Activated CD4-positive, alpha-beta T cell treated with anti-CD3 and anti-CD28 coated beads, Interleukin-10, Interleukin-2, amounts not matched to agents 100 ng/mL and 50 ng/mL, durations not matched to agents 16 hours and 8 hours (primary cell): ENCODE measurements around the gene CLEC17A.
"Not testable (repeated sequence)": the region's sequence is repeated elsewhere in the genome, so short reads cannot be mapped to it uniquely, and the experiment has no call there.

Source experiments
- DNase-seq: peaks from one replicate; pipeline ENCODE4 v3.0.0-alpha.2; 2020

Gene CLEC17A

GRCh38 chr19:14584372-14584771 is 1.5 kb downstream of the CLEC17A start:
- DNase-seq = not testable (repeated sequence)

DNA sequence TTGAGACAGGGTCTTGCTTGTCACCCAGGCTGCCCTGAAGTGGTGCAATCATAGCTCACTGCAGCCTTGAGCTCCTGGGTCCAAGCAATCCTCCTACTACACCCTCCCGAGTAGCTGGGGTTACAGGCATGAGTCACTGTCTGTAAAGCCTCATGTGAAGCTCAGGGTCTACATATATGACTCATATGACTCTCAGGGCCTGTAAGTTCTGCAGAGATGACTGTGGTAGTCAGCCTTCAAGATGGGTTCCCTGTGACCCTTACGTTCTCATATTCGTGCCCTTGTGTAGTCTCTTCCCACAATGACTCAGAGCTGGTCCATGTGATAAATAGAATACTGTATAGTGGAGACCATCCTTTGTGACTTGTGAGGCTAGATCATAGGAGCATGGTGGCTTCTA is 2.3 kb downstream of the CLEC17A start:
- DNase-seq = peak; percentile 94

DNA sequence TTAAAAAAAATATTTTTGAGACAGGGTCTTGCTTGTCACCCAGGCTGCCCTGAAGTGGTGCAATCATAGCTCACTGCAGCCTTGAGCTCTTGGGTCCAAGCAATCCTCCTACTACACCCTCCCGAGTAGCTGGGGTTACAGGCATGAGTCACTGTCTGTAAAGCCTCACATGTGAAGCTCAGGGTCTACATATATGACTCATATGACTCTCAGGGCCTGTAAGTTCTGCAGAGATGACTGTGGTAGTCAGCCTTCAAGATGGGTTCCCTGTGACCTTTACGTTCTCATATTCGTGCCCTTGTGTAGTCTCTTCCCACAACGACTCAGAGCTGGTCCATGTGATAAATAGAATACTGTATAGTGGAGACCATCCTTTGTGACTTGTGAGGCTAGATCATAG is 6.5 kb downstream of the CLEC17A start:
- peak; percentile 72 for DNase-seq

- DNase-seq = no peak
Observed at GRCh38 chr19:14595558-14595957, 12.7 kb downstream of the CLEC17A start.

GRCh38 chr19:14599548-14600147 is 16.8 kb downstream of the CLEC17A start:
- no peak for DNase-seq

DNA sequence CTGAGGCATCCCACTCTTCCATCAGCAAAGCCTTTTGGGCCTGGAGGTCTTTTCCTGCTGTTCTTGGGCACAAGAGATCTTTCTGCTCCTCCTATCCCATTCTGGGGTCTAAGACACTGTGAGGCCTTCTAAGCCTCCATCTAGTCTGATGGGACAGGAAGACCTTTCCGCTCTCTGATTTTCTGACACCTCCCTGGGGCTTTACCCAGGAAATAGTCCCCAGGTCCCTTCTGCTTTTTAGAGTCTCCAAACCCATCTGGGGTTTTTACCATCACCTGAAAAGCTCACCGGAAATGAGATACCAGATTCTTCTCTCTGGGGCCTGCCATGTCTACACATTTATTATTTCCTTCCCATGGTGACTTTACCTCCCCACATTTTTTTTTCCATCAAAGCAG is 21.1 kb downstream of the CLEC17A start:
- DNase-seq = peak; percentile 15

- no peak for DNase-seq
Observed at GRCh38 chr19:14606627-14607026, 23.7 kb downstream of the CLEC17A start.

DNA sequence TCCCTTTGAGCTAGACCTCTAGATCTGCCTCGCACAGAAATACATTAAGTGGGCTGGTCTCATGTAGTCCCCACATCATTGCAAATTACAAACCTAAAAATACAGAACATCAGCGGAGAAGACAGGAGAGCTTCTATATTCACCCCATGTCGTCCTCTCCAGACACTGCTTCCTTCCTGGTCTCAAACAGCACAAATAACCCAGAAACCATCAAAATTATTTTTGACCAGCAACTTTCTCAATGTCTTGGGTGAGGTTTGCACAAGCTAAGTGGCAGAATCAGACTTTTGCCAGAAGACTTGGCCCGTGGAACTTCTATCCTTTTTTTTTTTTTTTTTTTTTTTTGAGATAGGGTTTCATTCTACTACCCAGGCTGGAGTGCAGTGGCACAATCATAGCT is 28.2 kb downstream of the CLEC17A start:
- DNase-seq = no peak

DNA sequence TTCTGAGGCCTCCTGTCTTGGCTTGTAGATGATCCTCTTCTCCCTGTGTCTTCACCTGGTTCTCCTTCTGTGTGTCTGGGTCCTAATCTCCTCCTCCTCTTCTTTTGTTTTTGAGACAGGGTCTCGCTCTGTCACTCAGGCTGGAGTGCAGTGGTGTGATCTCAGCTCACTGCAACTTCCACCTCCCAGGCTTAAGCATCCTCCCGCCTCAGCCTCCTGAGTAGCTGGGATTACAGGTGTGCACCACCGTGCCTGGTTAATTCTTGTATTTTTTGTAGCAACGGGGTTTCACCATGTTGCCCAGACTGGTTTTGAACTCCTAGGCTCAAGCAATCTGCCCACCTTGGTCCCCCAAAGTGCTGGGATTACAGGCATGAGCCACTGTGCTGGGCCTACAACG is 29.4 kb downstream of the CLEC17A start:
- not testable (repeated sequence) for DNase-seq

DNA sequence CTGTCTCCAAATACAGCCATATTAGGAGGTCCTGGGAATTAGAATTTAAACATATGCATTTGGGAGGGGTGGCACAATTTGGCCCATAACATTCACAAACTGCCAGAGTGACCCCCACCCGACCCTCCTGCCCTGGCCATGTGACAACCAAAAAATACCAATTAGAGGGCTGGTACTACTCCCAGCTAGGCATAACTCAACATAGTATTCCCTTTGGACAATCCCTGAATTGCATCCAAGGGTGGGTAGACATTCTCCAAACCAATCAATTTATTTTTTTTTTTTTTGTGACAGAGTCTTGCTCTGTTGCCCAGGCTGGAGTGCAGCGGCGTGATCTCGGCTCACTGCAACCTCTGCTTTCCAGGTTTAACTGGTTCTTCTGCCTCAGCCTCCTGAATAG is 29.8 kb downstream of the CLEC17A start:
- DNase-seq = no peak

DNA sequence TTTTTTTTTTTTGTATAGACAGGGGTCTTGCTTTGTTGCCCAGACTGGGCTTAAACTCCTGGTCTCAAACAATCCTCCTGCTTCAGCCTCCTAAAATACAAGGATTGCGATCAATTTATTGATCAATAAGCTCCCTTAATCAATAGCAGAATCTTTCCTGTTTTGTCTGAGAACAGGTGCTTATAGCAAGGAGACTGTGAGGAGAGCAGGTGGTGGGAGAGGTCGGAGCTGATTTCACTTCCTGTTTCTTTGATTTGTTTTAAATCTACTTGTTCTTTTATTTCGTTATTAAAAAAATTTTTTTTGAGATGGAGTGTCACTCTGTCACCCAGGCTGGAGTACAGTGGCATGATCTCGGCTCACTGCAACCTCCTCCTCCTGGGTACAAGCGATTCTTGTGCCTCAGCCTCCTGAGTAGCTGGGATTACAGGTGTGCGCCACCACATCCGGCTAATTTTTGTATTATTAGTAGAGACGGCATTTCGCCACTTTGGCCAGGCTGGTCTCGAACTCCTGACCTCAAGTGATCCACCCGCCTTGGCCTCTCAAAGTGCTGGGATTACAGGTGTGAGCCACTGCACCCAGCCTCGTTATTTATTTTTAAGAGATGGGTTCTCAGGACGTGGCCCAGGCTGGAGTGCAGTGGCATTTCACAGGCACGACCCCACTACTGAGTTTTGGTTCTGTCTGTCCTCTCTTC is 30.7 kb downstream of the CLEC17A start:
- not testable (repeated sequence) for DNase-seq

DNA sequence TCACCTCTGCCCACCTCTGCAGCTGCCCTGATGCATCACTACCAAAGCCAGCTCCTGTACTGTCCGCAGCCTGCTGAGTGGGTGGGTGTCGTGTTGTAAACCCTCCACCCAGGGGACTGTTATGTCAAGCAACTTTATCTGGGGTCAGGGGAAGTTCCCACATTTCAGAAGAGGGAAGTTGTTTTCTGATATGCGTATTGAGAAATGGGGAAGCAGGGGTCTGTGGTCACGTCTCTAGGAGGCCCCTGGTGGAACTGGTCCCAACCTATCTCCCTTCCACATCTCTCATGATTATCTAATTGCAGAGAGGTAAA is 31.2 kb downstream of the CLEC17A start:
- DNase-seq = no peak

GRCh38 chr19:14615623-14616022 is 32.7 kb downstream of the CLEC17A start:
- no peak for DNase-seq

- DNase-seq = no peak
Observed at GRCh38 chr19:14616407-14616806, 33.5 kb downstream of the CLEC17A start.

DNA sequence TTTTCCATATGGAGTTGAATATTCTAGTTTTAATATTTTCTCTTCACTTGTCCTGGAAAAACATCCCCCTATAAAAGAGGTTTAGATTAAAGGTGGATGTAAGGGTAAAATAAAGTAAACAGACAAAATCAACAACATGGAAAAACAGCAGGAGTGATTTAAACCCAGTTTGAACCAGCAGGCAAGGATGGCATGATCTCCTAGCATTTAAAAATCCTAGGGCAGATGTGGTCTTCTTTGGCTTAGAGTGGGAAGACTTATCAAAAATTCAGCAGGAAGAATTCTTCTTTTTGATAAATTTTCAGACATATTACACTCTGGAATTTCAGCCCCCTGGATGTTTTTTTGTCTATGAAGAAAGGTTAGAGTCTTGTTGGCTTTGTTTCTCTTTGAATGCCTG is 36.5 kb downstream of the CLEC17A start:
- no peak for DNase-seq

- DNase-seq = not testable (repeated sequence)
Observed at GRCh38 chr19:14624491-14624890, 41.6 kb downstream of the CLEC17A start.

GRCh38 chr19:14629557-14629956 is 46.7 kb downstream of the CLEC17A start:
- no peak for DNase-seq

DNA sequence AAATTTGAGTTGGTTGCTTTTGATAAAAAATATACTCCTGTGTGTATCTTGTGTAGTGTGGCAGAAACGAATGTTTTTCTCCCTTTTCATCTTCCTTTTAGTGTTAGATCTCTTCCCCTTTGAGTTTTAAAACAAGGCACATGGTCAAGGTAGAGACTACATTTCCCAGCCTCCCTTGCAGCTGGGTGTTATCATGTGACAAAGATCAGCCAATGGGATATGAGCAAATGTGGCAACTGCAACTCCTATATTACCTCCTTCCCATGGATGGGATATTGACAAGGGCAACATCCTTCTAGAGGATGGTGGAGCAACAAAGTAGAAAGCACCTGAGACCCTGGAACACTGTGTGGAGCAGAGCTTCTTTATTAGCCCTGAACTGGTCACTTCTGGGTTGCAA is 49.4 kb downstream of the CLEC17A start:
- peak; percentile 47 for DNase-seq

DNA sequence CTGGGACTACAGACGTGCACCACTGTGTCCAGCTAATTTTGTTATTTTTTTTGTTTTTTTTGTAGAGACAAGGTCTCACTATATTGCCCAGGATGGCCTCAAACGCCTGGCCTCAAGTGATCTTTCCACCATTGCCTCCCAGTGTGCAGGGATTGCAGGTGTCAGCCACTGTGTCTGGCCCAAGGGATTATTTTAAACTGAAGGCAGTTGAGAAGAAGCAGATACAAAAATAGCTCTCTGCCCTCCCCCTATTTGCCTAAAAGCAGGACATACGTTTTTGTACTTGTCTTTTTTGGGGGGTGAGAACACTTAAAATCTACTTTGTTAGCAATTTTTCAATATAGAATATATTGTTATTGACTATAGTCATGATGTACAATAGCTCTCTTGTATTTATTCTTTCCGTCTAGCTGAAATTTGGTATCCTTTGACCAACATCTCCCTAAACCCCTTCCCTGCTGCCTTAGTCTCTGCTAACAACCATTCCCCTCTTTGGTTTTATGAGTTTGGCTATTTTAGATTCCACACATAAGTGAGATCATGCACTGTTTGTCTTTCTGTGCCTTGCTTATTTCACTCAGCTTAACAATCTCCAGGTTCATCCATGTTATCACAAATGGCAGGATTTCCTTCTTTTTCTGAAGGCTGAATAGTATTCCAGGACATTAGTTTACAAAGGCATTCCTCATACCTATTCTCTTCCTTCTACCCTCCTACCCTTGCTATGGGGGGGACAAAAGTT is 56.8 kb downstream of the CLEC17A start:
- no peak for DNase-seq

- DNase-seq = no peak
Observed at GRCh38 chr19:14648506-14648905, 65.6 kb downstream of the CLEC17A start.

DNA sequence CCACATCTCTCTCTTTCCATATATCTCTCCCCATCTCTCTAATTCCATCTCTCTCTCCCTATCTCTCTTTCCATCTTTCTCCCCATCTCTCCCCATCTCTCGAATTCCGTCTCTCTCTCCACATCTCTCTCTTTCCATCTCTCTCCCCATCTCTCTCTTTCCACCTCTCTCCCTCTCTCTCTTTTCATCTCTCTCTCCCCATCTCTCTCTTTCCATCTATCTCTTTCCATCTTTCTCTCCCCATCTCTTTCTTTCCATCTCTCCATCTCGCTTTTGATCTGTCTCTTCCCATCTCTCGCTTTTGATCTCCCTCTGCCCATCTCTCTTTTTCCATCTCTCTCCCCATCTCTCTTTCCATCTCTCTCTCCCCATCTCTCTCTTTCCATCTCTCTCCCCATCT is 66.1 kb downstream of the CLEC17A start:
- DNase-seq = no peak

- no peak for DNase-seq
Observed at GRCh38 chr19:14650161-14650560, 67.3 kb downstream of the CLEC17A start.

DNA sequence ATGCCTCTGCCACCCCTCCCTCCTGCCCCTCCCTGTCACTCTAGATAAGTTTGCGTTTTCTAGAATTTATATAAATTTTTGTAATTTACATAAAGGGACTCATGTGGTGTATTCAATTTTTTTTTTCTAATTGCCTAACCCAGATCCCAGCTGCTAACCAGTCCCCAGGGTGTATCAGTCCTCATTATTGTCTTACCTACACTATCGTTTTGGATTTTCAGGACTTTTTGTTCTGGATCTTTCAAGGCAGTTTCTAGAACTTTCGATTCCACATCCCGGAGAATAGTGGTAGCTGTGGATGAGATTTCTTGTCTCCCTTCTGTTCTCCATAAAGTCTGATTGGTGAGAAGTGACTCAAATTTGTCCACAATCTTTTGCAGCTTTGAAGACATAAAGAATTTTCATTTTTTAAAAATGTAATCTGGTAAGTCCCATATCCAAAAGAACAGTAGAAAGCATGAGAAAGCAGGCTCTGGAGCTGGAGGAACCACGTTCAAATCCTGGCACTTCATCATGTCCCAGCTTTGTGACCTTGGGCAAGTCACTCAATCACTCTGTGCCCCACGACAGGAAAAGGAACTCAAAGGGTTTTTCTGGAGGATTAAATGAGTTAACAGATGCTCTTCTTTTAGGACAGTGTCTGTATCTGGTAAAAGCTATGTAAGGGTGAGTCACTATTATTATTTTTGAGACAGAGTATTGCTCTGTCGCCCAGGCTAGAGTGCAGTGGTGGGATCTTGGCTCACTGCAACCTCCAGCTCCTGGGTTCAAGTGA is 72.1 kb downstream of the CLEC17A start:
- DNase-seq = no peak

- DNase-seq = no peak
Observed at GRCh38 chr19:14655726-14656125, 72.8 kb downstream of the CLEC17A start.
